ENCODE measurements around the gene PRKCA.

PRKCA gene

GRCh38 chr17:66630379-66630778, 328.0 kb downstream of the PRKCA start:
- intact Hi-C loops (cut with DNase I; ENCODE audit: low total_unique reads), result no loop called here
- no peaks in the 10 kb centered on the region for H3K9me3 ChIP-seq
- no peak for DNase-seq
- H3K36me3 ChIP-seq, result no peaks in the 10 kb centered on the region
- no peaks in the 10 kb centered on the region for H3K27me3 ChIP-seq
- peaks cover 0 to 28% (median 2%) of the 10 kb centered on the region in 4 donors for H3K4me1 ChIP-seq
- no peak overlapping the region for H3K4me3 ChIP-seq
- H3K27ac ChIP-seq, result no peak overlapping the region
- TF ChIP-seq, protein P1, sequence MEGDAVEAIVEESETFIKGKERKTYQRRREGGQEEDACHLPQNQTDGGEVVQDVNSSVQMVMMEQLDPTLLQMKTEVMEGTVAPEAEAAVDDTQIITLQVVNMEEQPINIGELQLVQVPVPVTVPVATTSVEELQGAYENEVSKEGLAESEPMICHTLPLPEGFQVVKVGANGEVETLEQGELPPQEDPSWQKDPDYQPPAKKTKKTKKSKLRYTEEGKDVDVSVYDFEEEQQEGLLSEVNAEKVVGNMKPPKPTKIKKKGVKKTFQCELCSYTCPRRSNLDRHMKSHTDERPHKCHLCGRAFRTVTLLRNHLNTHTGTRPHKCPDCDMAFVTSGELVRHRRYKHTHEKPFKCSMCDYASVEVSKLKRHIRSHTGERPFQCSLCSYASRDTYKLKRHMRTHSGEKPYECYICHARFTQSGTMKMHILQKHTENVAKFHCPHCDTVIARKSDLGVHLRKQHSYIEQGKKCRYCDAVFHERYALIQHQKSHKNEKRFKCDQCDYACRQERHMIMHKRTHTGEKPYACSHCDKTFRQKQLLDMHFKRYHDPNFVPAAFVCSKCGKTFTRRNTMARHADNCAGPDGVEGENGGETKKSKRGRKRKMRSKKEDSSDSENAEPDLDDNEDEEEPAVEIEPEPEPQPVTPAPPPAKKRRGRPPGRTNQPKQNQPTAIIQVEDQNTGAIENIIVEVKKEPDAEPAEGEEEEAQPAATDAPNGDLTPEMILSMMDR (IDR thresholded peaks at IDR 0.05), result no peak

- Histone ChIP-seq H3K27ac (no peak overlapping the region), H3K9me3 (no peaks in the 10 kb centered on the region), H3K4me3 (no peak overlapping the region), H3K27me3 (no peaks in the 10 kb centered on the region), H3K36me3 (no peaks in the 10 kb centered on the region), H3K4me1 (peaks cover 0 to 28% (median 2%) of the 10 kb centered on the region in 4 donors)
- no peak for DNase-seq
- intact Hi-C loops (cut with DNase I; ENCODE audit: low total_unique reads), result no loop called here
- TF ChIP-seq, protein P1 (IDR thresholded peaks at IDR 0.05), result no peak
Observed at GRCh38 chr17:66630828-66631472, 328.5 kb downstream of the PRKCA start.

DNA sequence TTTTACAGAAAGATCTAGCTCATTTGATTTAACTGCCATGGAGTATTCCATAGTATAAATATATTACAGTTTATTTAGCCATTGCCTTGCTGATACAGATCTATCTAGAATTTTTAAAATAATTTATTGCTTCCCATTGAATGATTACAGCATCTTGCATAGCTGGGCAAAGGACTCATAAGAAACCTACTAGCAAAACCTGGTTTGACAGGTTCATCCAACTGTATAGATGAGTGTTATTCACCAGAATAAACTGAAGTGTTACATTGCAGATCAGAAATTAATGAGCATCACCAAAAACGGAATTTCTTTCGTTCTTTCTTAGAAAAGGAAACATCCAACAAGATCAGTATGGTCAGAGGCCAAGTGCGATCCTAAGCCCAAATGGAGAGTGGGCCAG, 330.3 kb downstream of the PRKCA start:
- TF ChIP-seq, protein P1 (IDR thresholded peaks at IDR 0.05), result no peak
- Histone ChIP-seq H3K4me1 (peaks cover 0 to 25% (median 2%) of the 10 kb centered on the region in 4 donors), H3K36me3 (no peaks in the 10 kb centered on the region), H3K9me3 (no peaks in the 10 kb centered on the region), H3K4me3 (no peak overlapping the region), H3K27me3 (no peaks in the 10 kb centered on the region), H3K27ac (no peak overlapping the region)
- intact Hi-C loops (cut with DNase I; ENCODE audit: low total_unique reads), result no loop called here
- DNase-seq, result no peak

- Histone ChIP-seq H3K36me3 (no peaks in the 10 kb centered on the region), H3K27ac (no peak overlapping the region), H3K9me3 (no peaks in the 10 kb centered on the region), H3K27me3 (no peaks in the 10 kb centered on the region), H3K4me3 (no peak overlapping the region), H3K4me1 (peaks cover 0 to 20% (median 2%) of the 10 kb centered on the region in 4 donors)
- TF ChIP-seq, protein P1 (IDR thresholded peaks at IDR 0.05), result no peak
- DNase-seq, result no peak
- intact Hi-C loops (cut with DNase I; ENCODE audit: low total_unique reads), result no loop called here
Observed at GRCh38 chr17:66633317-66633965, 331.0 kb downstream of the PRKCA start.

DNA sequence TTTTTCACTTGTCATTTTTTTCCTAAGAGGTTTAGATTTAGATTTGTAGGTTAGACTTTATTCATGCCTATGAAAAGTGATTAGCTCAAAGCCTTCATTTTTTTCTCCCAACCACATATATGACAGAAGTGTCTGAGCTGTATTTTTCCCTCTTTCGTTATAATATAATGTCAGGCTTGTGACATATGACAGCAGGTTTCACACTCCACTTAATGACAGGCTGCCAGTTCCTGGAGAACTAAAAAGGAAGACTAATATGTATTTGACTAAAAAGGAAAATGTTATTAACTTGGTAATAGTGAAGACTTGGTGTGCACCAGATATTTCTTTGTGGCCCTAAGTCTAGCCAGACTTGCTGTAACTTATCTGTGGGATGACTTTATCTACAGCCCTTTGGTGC, 331.8 kb downstream of the PRKCA start:
- Histone ChIP-seq H3K36me3 (no peaks in the 10 kb centered on the region), H3K9me3 (no peaks in the 10 kb centered on the region), H3K4me3 (no peak overlapping the region), H3K4me1 (peaks cover 0 to 13% (median 2%) of the 10 kb centered on the region in 4 donors), H3K27me3 (no peaks in the 10 kb centered on the region), H3K27ac (no peak overlapping the region)
- TF ChIP-seq, protein P1 (IDR thresholded peaks at IDR 0.05), result no peak
- intact Hi-C loops (cut with DNase I; ENCODE audit: low total_unique reads), result no loop called here
- DNase-seq, result no peak

All from tibial artery (tissue), 4 donors.